WTC11 (cell line): ENCODE data around the gene LGMN. TPM values are rescaled to one million over a fixed set of nuclear protein-coding genes. Genes with fewer than 3 reads are reported as not detected.

Experiments
- ATAC-seq: fragments of 200-7000 bp; cut with Tn5 transposase; 2 replicates; pipeline ENCODE4 v1.10.0; 2021; ENCODE audit warnings: mild to moderate bottlenecking, moderate library complexity
- CTCF ChIA-PET: fragments of 300-600 bp; sonication (Branson Sonifier 250); formaldehyde crosslinking; loops from one replicate; lab custom pipeline; 2021; ENCODE audit warnings: antibody characterized with exemption; lab: Charles Lee
- POLR2A ChIA-PET: fragments of 350-600 bp; sonication (Branson Sonifier 250); formaldehyde crosslinking; loops from one replicate; lab custom pipeline; 2021; ENCODE audit warnings: antibody characterized with exemption; lab: Charles Lee
- DNase-seq: peaks from one replicate; pipeline ENCODE4 v3.0.0; 2021; ENCODE audit warnings: low spot score
- H3K27ac Mint-ChIP-seq: 2 replicates; pipeline ENCODE4 v1.8.0; 2021; ENCODE audit warnings: mixed read lengths
- H3K27me3 Mint-ChIP-seq: 2 replicates; pipeline ENCODE4 v1.8.0; 2021; ENCODE audit warnings: low read depth, mild to moderate bottlenecking, moderate library complexity, mixed read lengths
- H3K36me3 Mint-ChIP-seq: 2 replicates; pipeline ENCODE4 v1.8.0; 2021; ENCODE audit warnings: mixed read lengths
- H3K4me1 Mint-ChIP-seq: 2 replicates; pipeline ENCODE4 v1.8.0; 2022; ENCODE audit warnings: mixed read lengths
- H3K4me3 Mint-ChIP-seq: 2 replicates; pipeline ENCODE4 v1.8.0; 2021; ENCODE audit warnings: mild to moderate bottlenecking, moderate library complexity, mixed read lengths
- H3K9me3 Mint-ChIP-seq: 2 replicates; pipeline ENCODE4 v1.8.0; 2021; ENCODE audit warnings: mixed read lengths
- CREB1 ChIP-seq: sonication (generic); formaldehyde crosslinking; IDR thresholded peaks from 2 replicates; pipeline ENCODE4 v1.8.0; 2023; ENCODE audit warnings: mild to moderate bottlenecking, missing genetic modification reagents
- GABPB1 ChIP-seq: sonication (generic); formaldehyde crosslinking; IDR thresholded peaks from 2 replicates; pipeline ENCODE4 v1.8.1; 2023; ENCODE audit warnings: mild to moderate bottlenecking, missing genetic modification reagents
- GRHL2 ChIP-seq: fragments of 250-450 bp; sonication (Bioruptor Pico); IDR thresholded peaks from 2 replicates; pipeline ENCODE4 v1.8.0; 2022; ENCODE audit warnings: mild to moderate bottlenecking, moderate library complexity; ENCODE audit not compliant: insufficient replicate concordance, severe bottlenecking
- GTF2I ChIP-seq: fragments of 250-450 bp; sonication (Bioruptor Pico); conservative IDR thresholded peaks from 2 replicates; pipeline ENCODE4 v1.4.0; 2021; ENCODE audit warnings: mild to moderate bottlenecking
- ZNF219 ChIP-seq: sonication (generic); formaldehyde crosslinking; IDR thresholded peaks from 2 replicates; pipeline ENCODE4 v1.8.0; 2023; ENCODE audit warnings: missing genetic modification reagents, mild to moderate bottlenecking, borderline replicate concordance
- total RNA-seq: library from RNA; stranded (reverse); gene quantifications from 3 replicates; pipeline ENCODE4 v1.2.3, GENCODE V29; 2021
- TF ChIP-seq, protein P1 (sequence below): sonication (generic); formaldehyde crosslinking; IDR thresholded peaks from 2 replicates; pipeline ENCODE4 v1.8.1; 2022; ENCODE audit warnings: low read depth, mild to moderate bottlenecking, moderate library complexity, missing genetic modification reagents, borderline replicate concordance
- TF ChIP-seq, protein P2 (sequence below): fragments of 250-450 bp; sonication (Bioruptor Pico); IDR thresholded peaks from 2 replicates; pipeline ENCODE4 v1.9.0; 2021; ENCODE audit warnings: mild to moderate bottlenecking
- TF ChIP-seq, protein P3 (sequence below): sonication (generic); formaldehyde crosslinking; IDR thresholded peaks from 2 replicates; pipeline ENCODE4 v1.8.0; 2022; ENCODE audit warnings: missing genetic modification reagents
- TF ChIP-seq, protein P4 (sequence below): sonication (generic); formaldehyde crosslinking; IDR thresholded peaks from 2 replicates; pipeline ENCODE4 v1.8.1; 2022; ENCODE audit warnings: missing genetic modification reagents, borderline replicate concordance
- TF ChIP-seq, protein P5 (sequence below): sonication (generic); formaldehyde crosslinking; conservative IDR thresholded peaks from 2 replicates; pipeline ENCODE4 v1.8.1; 2023; ENCODE audit warnings: mild to moderate bottlenecking, low read depth, missing genetic modification reagents, moderate library complexity
- TF ChIP-seq, protein P6 (sequence below): sonication (generic); formaldehyde crosslinking; IDR thresholded peaks from 2 replicates; pipeline ENCODE4 v1.8.0; 2023; ENCODE audit warnings: mild to moderate bottlenecking, missing genetic modification reagents

The LGMN gene
- total RNA-seq, 1 experiment from 2014 or later, result 55.7 TPM

GRCh38 chr14:92677955-92678354 is 70.5 kb downstream of the LGMN start:
- DNase-seq (no peak), ATAC-seq (no peak)
- ChIA-PET CTCF (no interaction called here), POLR2A (no interaction called here)
- Mint-ChIP-seq H3K36me3 (no peaks in the 10 kb centered on the region), H3K4me3 (no peak overlapping the region), H3K27me3 (no peaks in the 10 kb centered on the region), H3K4me1 (peaks cover 3% of the 10 kb centered on the region; the same call in 1 of the 2 replicates), H3K9me3 (no peaks in the 10 kb centered on the region), H3K27ac (no peak overlapping the region)
- no peak for TF ChIP-seq GTF2I (CRISPR knock-in tag)
- TF ChIP-seq, protein P1, sequence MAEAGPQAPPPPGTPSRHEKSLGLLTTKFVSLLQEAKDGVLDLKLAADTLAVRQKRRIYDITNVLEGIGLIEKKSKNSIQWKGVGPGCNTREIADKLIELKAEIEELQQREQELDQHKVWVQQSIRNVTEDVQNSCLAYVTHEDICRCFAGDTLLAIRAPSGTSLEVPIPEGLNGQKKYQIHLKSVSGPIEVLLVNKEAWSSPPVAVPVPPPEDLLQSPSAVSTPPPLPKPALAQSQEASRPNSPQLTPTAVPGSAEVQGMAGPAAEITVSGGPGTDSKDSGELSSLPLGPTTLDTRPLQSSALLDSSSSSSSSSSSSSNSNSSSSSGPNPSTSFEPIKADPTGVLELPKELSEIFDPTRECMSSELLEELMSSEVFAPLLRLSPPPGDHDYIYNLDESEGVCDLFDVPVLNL (CRISPR knock-in tag), result no peak
- TF ChIP-seq, protein P2, sequence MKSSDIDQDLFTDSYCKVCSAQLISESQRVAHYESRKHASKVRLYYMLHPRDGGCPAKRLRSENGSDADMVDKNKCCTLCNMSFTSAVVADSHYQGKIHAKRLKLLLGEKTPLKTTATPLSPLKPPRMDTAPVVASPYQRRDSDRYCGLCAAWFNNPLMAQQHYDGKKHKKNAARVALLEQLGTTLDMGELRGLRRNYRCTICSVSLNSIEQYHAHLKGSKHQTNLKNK (CRISPR knock-in tag), result no peak

GRCh38 chr14:92677087-92677668 is 71.2 kb downstream of the LGMN start:
- H3K4me3 Mint-ChIP-seq, result no peak overlapping the region
- no peaks in the 10 kb centered on the region for H3K36me3 Mint-ChIP-seq
- no peaks in the 10 kb centered on the region for H3K27me3 Mint-ChIP-seq
- no peak for DNase-seq
- TF ChIP-seq CREB1 (CRISPR knock-in tag) (no peak), GABPB1 (no peak), ZNF219 (no peak), GRHL2 (no peak)
- TF ChIP-seq, protein P2 (CRISPR knock-in tag), result no peak
- TF ChIP-seq, protein P3, sequence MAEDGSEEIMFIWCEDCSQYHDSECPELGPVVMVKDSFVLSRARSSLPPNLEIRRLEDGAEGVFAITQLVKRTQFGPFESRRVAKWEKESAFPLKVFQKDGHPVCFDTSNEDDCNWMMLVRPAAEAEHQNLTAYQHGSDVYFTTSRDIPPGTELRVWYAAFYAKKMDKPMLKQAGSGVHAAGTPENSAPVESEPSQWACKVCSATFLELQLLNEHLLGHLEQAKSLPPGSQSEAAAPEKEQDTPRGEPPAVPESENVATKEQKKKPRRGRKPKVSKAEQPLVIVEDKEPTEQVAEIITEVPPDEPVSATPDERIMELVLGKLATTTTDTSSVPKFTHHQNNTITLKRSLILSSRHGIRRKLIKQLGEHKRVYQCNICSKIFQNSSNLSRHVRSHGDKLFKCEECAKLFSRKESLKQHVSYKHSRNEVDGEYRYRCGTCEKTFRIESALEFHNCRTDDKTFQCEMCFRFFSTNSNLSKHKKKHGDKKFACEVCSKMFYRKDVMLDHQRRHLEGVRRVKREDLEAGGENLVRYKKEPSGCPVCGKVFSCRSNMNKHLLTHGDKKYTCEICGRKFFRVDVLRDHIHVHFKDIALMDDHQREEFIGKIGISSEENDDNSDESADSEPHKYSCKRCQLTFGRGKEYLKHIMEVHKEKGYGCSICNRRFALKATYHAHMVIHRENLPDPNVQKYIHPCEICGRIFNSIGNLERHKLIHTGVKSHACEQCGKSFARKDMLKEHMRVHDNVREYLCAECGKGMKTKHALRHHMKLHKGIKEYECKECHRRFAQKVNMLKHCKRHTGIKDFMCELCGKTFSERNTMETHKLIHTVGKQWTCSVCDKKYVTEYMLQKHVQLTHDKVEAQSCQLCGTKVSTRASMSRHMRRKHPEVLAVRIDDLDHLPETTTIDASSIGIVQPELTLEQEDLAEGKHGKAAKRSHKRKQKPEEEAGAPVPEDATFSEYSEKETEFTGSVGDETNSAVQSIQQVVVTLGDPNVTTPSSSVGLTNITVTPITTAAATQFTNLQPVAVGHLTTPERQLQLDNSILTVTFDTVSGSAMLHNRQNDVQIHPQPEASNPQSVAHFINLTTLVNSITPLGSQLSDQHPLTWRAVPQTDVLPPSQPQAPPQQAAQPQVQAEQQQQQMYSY, result no peak
- TF ChIP-seq, protein P4, sequence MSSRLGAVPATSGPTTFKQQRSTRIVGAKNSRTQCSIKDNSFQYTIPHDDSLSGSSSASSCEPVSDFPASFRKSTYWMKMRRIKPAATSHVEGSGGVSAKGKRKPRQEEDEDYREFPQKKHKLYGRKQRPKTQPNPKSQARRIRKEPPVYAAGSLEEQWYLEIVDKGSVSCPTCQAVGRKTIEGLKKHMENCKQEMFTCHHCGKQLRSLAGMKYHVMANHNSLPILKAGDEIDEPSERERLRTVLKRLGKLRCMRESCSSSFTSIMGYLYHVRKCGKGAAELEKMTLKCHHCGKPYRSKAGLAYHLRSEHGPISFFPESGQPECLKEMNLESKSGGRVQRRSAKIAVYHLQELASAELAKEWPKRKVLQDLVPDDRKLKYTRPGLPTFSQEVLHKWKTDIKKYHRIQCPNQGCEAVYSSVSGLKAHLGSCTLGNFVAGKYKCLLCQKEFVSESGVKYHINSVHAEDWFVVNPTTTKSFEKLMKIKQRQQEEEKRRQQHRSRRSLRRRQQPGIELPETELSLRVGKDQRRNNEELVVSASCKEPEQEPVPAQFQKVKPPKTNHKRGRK, result no peak
- TF ChIP-seq, protein P5, sequence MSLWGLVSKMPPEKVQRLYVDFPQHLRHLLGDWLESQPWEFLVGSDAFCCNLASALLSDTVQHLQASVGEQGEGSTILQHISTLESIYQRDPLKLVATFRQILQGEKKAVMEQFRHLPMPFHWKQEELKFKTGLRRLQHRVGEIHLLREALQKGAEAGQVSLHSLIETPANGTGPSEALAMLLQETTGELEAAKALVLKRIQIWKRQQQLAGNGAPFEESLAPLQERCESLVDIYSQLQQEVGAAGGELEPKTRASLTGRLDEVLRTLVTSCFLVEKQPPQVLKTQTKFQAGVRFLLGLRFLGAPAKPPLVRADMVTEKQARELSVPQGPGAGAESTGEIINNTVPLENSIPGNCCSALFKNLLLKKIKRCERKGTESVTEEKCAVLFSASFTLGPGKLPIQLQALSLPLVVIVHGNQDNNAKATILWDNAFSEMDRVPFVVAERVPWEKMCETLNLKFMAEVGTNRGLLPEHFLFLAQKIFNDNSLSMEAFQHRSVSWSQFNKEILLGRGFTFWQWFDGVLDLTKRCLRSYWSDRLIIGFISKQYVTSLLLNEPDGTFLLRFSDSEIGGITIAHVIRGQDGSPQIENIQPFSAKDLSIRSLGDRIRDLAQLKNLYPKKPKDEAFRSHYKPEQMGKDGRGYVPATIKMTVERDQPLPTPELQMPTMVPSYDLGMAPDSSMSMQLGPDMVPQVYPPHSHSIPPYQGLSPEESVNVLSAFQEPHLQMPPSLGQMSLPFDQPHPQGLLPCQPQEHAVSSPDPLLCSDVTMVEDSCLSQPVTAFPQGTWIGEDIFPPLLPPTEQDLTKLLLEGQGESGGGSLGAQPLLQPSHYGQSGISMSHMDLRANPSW (CRISPR knock-in tag), result no peak
- TF ChIP-seq, protein P6, sequence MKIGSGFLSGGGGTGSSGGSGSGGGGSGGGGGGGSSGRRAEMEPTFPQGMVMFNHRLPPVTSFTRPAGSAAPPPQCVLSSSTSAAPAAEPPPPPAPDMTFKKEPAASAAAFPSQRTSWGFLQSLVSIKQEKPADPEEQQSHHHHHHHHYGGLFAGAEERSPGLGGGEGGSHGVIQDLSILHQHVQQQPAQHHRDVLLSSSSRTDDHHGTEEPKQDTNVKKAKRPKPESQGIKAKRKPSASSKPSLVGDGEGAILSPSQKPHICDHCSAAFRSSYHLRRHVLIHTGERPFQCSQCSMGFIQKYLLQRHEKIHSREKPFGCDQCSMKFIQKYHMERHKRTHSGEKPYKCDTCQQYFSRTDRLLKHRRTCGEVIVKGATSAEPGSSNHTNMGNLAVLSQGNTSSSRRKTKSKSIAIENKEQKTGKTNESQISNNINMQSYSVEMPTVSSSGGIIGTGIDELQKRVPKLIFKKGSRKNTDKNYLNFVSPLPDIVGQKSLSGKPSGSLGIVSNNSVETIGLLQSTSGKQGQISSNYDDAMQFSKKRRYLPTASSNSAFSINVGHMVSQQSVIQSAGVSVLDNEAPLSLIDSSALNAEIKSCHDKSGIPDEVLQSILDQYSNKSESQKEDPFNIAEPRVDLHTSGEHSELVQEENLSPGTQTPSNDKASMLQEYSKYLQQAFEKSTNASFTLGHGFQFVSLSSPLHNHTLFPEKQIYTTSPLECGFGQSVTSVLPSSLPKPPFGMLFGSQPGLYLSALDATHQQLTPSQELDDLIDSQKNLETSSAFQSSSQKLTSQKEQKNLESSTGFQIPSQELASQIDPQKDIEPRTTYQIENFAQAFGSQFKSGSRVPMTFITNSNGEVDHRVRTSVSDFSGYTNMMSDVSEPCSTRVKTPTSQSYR (CRISPR knock-in tag), result no peak
- TF ChIP-seq, all 79 proteins: peak for 0
- ChIA-PET POLR2A (interaction anchor here (1.4 kb wide), 1 partner anchor 13 kb away, joined by 3 read pairs; no protein-coding TSS in a partner anchor), CTCF (interaction anchor here (0.6 to 1.4 kb wide), 3 partner anchors 9 to 64 kb away, joined by 3 to 10 read pairs (median 4); no protein-coding TSS in a partner anchor)
- no peak overlapping the region for H3K27ac Mint-ChIP-seq
- H3K4me1 Mint-ChIP-seq, result peaks cover 3% of the 10 kb centered on the region; the same call in 1 of the 2 replicates
- H3K9me3 Mint-ChIP-seq, result no peaks in the 10 kb centered on the region
- no peak for ATAC-seq
